SU-DHL-6 (cell line): ENCODE results near the gene YPEL1.

Experiments used
- H2AFZ ChIP-seq: fragments of 200-600 bp; sonication (generic); 2 replicates; pipeline ENCODE4 v1.6.1; 2014; ENCODE audit warnings: low read depth, mild to moderate bottlenecking, moderate library complexity, mixed read lengths, antibody characterized with exemption, low read length; ENCODE audit not compliant: severe bottlenecking
- H3F3A ChIP-seq: fragments of 200-600 bp; shearing (Covaris generic); 2 replicates; pipeline ENCODE4 v1.6.0; 2016; ENCODE audit warnings: antibody characterized with exemption, mild to moderate bottlenecking; ENCODE audit not compliant: insufficient read depth
- H3K27ac ChIP-seq: fragments of 200-600 bp; sonication (generic); 2 replicates; pipeline ENCODE4 v1.5.1; 2016; ENCODE audit warnings: low read depth, mild to moderate bottlenecking, low read length, moderate library complexity, mixed read lengths
- H3K27me3 ChIP-seq: fragments of 200-600 bp; sonication (generic), shearing (Covaris generic); 2 replicates; pipeline ENCODE4 v1.6.0; 2014; ENCODE audit warnings: mild to moderate bottlenecking, low read length
- H3K36me3 ChIP-seq: fragments of 200-600 bp; sonication (generic); 2 replicates; pipeline ENCODE4 v1.6.1; 2014; ENCODE audit warnings: mild to moderate bottlenecking, low read length, mixed read lengths
- H3K4me2 ChIP-seq: fragments of 300-600, 200-600 bp; shearing (Covaris generic), sonication (generic); 2 replicates; pipeline ENCODE4 v1.6.0; 2014; ENCODE audit warnings: low read length, low read depth, mild to moderate bottlenecking; ENCODE audit not compliant: poor library complexity, severe bottlenecking
- H3K4me3 ChIP-seq: fragments of 200-600 bp; sonication (generic); 2 replicates; pipeline ENCODE4 v1.5.1; 2014; ENCODE audit warnings: antibody characterized with exemption, low read length, mild to moderate bottlenecking, mixed read lengths; ENCODE audit not compliant: insufficient read depth, poor library complexity, severe bottlenecking
- H3K79me2 ChIP-seq: fragments of 200-600 bp; sonication (generic); 2 replicates; pipeline ENCODE4 v1.6.1; 2014; ENCODE audit warnings: mild to moderate bottlenecking, low read length, moderate library complexity; ENCODE audit not compliant: insufficient read depth
- H3K9ac ChIP-seq: fragments of 200-600 bp; sonication (generic); 2 replicates; pipeline ENCODE4 v1.7.0; 2014; ENCODE audit warnings: mild to moderate bottlenecking, low read length
- H3K9me2 ChIP-seq: fragments of 200-600 bp; sonication (generic); replicated peaks from 2 replicates; pipeline ENCODE4 v1.6.1; 2014; ENCODE audit warnings: low read length; ENCODE audit not compliant: insufficient read depth
- H3K9me3 ChIP-seq: fragments of 200-600 bp; sonication (generic); 2 replicates; pipeline ENCODE4 v1.6.1; 2014; ENCODE audit warnings: low read length, mixed read lengths; ENCODE audit not compliant: insufficient read depth
- H4K20me1 ChIP-seq: fragments of 200-600 bp; sonication (generic); 2 replicates; pipeline ENCODE4 v1.6.1; 2014; ENCODE audit warnings: low read depth, mild to moderate bottlenecking, antibody characterized with exemption, low read length, moderate library complexity, mixed read lengths
- CTCF ChIP-seq: fragments of 200-600 bp; sonication (generic); IDR thresholded peaks from one replicate; pipeline ENCODE4 v1.5.1; 2017; ENCODE audit warnings: antibody characterized with exemption, mild to moderate bottlenecking, low read length, moderate library complexity; ENCODE audit not compliant: insufficient read depth, poor library complexity, severe bottlenecking
- EZH2phosphoT487 ChIP-seq: fragments of 200-600 bp; sonication (generic), shearing (Covaris generic); conservative IDR thresholded peaks from 2 replicates; pipeline ENCODE4 v1.6.1; 2018; ENCODE audit warnings: mild to moderate bottlenecking, antibody characterized with exemption, low read length, moderate library complexity, mixed read lengths

YPEL1 gene

GRCh38 chr22:21735200-21736083 lies at the start of gene YPEL1:
YPEL1 (minus strand) TSS chr22:21735794; CDS start chr22:21710744, 25,050 bp downstream.
- peak within 1 kb of the TSS; percentile 98 for H3K4me2 ChIP-seq
- no peaks in the 10 kb centered on the region for H3F3A ChIP-seq
- no peak within 1 kb of the TSS for H3K27ac ChIP-seq
- no peaks in the 10 kb centered on the region for H4K20me1 ChIP-seq
- no peaks in the 10 kb centered on the region for H3K9me2 ChIP-seq
- H3K36me3 ChIP-seq = no peaks in the 10 kb centered on the region
- no peaks in the 10 kb centered on the region for H3K79me2 ChIP-seq
- TF ChIP-seq EZH2phosphoT487 (no peak), CTCF (no peak)
- H3K27me3 ChIP-seq = no peaks in the 10 kb centered on the region
- H3K9ac ChIP-seq = peak within 1 kb of the TSS; percentile 59
- peak within 1 kb of the TSS; percentile 73 for H3K4me3 ChIP-seq
- no peaks in the 10 kb centered on the region for H3K9me3 ChIP-seq
- peak within 1 kb of the TSS; percentile 96 for H2AFZ ChIP-seq

- Histone ChIP-seq H2AFZ (no peak overlapping the region), H3K9me3 (no peaks in the 10 kb centered on the region), H3K9me2 (no peaks in the 10 kb centered on the region), H3K79me2 (no peaks in the 10 kb centered on the region), H3F3A (peaks cover 7% of the 10 kb centered on the region), H3K9ac (no peak overlapping the region), H3K4me3 (no peak overlapping the region), H3K27me3 (no peaks in the 10 kb centered on the region), H3K36me3 (no peaks in the 10 kb centered on the region), H3K27ac (peak overlapping the region; percentile 48; the same call in 1 of the 2 replicates), H3K4me2 (no peak overlapping the region), H4K20me1 (no peaks in the 10 kb centered on the region)
- TF ChIP-seq EZH2phosphoT487 (no peak), CTCF (no peak)
These were observed 44.7 kb upstream of the YPEL1 start for GRCh38 chr22:21780259-21780658.

- Histone ChIP-seq H3K79me2 (no peaks in the 10 kb centered on the region), H4K20me1 (no peaks in the 10 kb centered on the region), H3K9ac (no peak overlapping the region), H3K9me3 (no peaks in the 10 kb centered on the region), H3F3A (peaks cover 7% of the 10 kb centered on the region), H3K4me2 (no peak overlapping the region), H3K27ac (peak overlapping the region; percentile 48; the same call in 1 of the 2 replicates), H2AFZ (no peak overlapping the region), H3K4me3 (no peak overlapping the region), H3K36me3 (no peaks in the 10 kb centered on the region), H3K27me3 (no peaks in the 10 kb centered on the region), H3K9me2 (no peaks in the 10 kb centered on the region)
- no peak for TF ChIP-seq CTCF
These were observed 43.9 kb upstream of the YPEL1 start for GRCh38 chr22:21779444-21779843.
